Ascending aorta (tissue), 2 donors: ENCODE data around the gene MED27. TPM values are rescaled to one million over a fixed set of nuclear protein-coding genes. Genes with fewer than 3 reads are reported as not detected.
A peak's percentile ranks its signal among the peaks of the same experiment; 100 is the strongest.

Experiments used
- DNase-seq, 2 donors: peaks; one replicate each; pipeline ENCODE4 v3.0.0-alpha.2; 2019; ENCODE audit warnings: low spot score in 2 of 2
- H3K27ac ChIP-seq, 2 donors: fragments of 200-600 bp; sonication (generic); one replicate each; pipeline ENCODE4 v1.5.1; 2016 to 2017; ENCODE audit warnings: mild to moderate bottlenecking in 1 of 2
- H3K27me3 ChIP-seq: fragments of 200-600 bp; sonication (generic); one replicate; pipeline ENCODE4 v1.5.1; 2017
- H3K36me3 ChIP-seq, 2 donors: fragments of 200-600 bp; sonication (generic); one replicate each; pipeline ENCODE4 v1.5.1; 2016
- H3K4me1 ChIP-seq, 2 donors: fragments of 200-600 bp; sonication (generic); one replicate each; pipeline ENCODE4 v1.5.1; 2016 to 2017; ENCODE audit warnings: mild to moderate bottlenecking in 1 of 2
- H3K4me3 ChIP-seq, 2 donors: fragments of 200-600 bp; sonication (generic); one replicate each; pipeline ENCODE4 v1.5.1; 2016 to 2017; ENCODE audit warnings: mild to moderate bottlenecking in 1 of 2
- H3K9me3 ChIP-seq, 2 donors: fragments of 200-600 bp; sonication (generic); one replicate each; pipeline ENCODE4 v1.5.1; 2016
- CTCF ChIP-seq, 3 experiments: fragments of 200-600 bp in 2 of 3; fragments of 450-650 bp in 1 of 3; sonication (generic) in 2 of 3; IDR thresholded peaks; one replicate each; pipeline ENCODE4 v1.5.1; 2016 to 2019; ENCODE audit warnings: antibody characterized with exemption in 3 of 3, mild to moderate bottlenecking in 1 of 3, moderate library complexity in 1 of 3
- intact Hi-C: fragments of 100-400 bp; cut with DNase I; formaldehyde crosslinking; loops from one replicate; pipeline ENCODE4 v1.15.1; 2023
- total RNA-seq: library from RNA; depleted of rRNA; stranded (reverse); fragments of >200 nt; gene quantifications from one replicate; pipeline ENCODE4 v1.1.0, GENCODE V29; 2016

The MED27 gene
- total RNA-seq, 1 donor from 2014 or later: 19.4 TPM

GRCh38 chr9:132056717-132057560 lies 22.7 kb downstream of the MED27 start:
- Histone ChIP-seq H3K9me3 (no peaks in the 10 kb centered on the region), H3K27ac (no peak overlapping the region), H3K4me1 (no peaks in the 10 kb centered on the region), H3K27me3 (no peaks in the 10 kb centered on the region), H3K36me3 (peaks cover 0 to 15% of the 10 kb centered on the region in 2 donors), H3K4me3 (no peak overlapping the region)
- TF ChIP-seq CTCF (IDR thresholded peaks at IDR 0.05): no peak
- intact Hi-C loops: no loop called here
- DNase-seq: no peak

- no peak for TF ChIP-seq CTCF (IDR thresholded peaks at IDR 0.05)
Observed at GRCh38 chr9:132055756-132056155, 23.9 kb downstream of the MED27 start.

GRCh38 chr9:132054024-132054423 lies 25.6 kb downstream of the MED27 start:
- Histone ChIP-seq H3K27ac (no peak overlapping the region), H3K36me3 (peaks cover 0 to 10% of the 10 kb centered on the region in 2 donors), H3K27me3 (no peaks in the 10 kb centered on the region), H3K4me1 (peaks cover 0 to 6% of the 10 kb centered on the region in 2 donors), H3K4me3 (no peak overlapping the region), H3K9me3 (no peaks in the 10 kb centered on the region)
- no peak for DNase-seq
- no peak for TF ChIP-seq CTCF (IDR thresholded peaks at IDR 0.05)
- intact Hi-C loops: no loop called here

More at GRCh38 chr9:132055756-132056155, 23.9 kb downstream of the MED27 start:
- no peaks in the 10 kb centered on the region for H3K9me3 ChIP-seq
- intact Hi-C loops: no loop called here
- no peaks in the 10 kb centered on the region for H3K27me3 ChIP-seq
- no peak overlapping the region for H3K4me3 ChIP-seq
- DNase-seq: no peak
- H3K36me3 ChIP-seq: peaks cover 0 to 15% of the 10 kb centered on the region in 2 donors
- H3K27ac ChIP-seq: no peak overlapping the region
- H3K4me1 ChIP-seq: no peaks in the 10 kb centered on the region

- H3K9me3 ChIP-seq: no peaks in the 10 kb centered on the region
- H3K4me3 ChIP-seq: no peak overlapping the region
- no peaks in the 10 kb centered on the region for H3K36me3 ChIP-seq
- DNase-seq: no peak
- intact Hi-C loops: no loop called here
- peak overlapping the region; percentile 47 to 54 for H3K27ac ChIP-seq
- H3K4me1 ChIP-seq: peaks cover 0 to 6% of the 10 kb centered on the region in 2 donors
- no peaks in the 10 kb centered on the region for H3K27me3 ChIP-seq
- TF ChIP-seq CTCF (IDR thresholded peaks at IDR 0.05): no peak
Observed at GRCh38 chr9:132049900-132050299, 29.8 kb downstream of the MED27 start.

- intact Hi-C loops: no loop called here
- peak in 1 of 2 donors; percentile 71 for DNase-seq
- H3K27ac ChIP-seq: peak overlapping the region; percentile 47 to 54
- H3K27me3 ChIP-seq: no peaks in the 10 kb centered on the region
- no peak for TF ChIP-seq CTCF (IDR thresholded peaks at IDR 0.05)
- H3K4me1 ChIP-seq: peaks cover 0 to 6% of the 10 kb centered on the region in 2 donors
- no peaks in the 10 kb centered on the region for H3K9me3 ChIP-seq
- no peaks in the 10 kb centered on the region for H3K36me3 ChIP-seq
- H3K4me3 ChIP-seq: no peak overlapping the region
Observed at GRCh38 chr9:132049323-132049882, 30.3 kb downstream of the MED27 start.
